HL-60 (cell line): ENCODE data around the gene ZNF345.

Experiments
- POLR2AphosphoS5 ChIP-seq: IDR thresholded peaks from 2 replicates; pipeline ENCODE4 v1.6.1; 2012; ENCODE audit warnings: low read depth
- TF ChIP-seq, protein P1 (sequence below): IDR thresholded peaks from one replicate; pipeline ENCODE4 v1.5.1; 2011; ENCODE audit warnings: low read length, control low read depth, inconsistent platforms; ENCODE audit not compliant: insufficient read depth

DNA sequence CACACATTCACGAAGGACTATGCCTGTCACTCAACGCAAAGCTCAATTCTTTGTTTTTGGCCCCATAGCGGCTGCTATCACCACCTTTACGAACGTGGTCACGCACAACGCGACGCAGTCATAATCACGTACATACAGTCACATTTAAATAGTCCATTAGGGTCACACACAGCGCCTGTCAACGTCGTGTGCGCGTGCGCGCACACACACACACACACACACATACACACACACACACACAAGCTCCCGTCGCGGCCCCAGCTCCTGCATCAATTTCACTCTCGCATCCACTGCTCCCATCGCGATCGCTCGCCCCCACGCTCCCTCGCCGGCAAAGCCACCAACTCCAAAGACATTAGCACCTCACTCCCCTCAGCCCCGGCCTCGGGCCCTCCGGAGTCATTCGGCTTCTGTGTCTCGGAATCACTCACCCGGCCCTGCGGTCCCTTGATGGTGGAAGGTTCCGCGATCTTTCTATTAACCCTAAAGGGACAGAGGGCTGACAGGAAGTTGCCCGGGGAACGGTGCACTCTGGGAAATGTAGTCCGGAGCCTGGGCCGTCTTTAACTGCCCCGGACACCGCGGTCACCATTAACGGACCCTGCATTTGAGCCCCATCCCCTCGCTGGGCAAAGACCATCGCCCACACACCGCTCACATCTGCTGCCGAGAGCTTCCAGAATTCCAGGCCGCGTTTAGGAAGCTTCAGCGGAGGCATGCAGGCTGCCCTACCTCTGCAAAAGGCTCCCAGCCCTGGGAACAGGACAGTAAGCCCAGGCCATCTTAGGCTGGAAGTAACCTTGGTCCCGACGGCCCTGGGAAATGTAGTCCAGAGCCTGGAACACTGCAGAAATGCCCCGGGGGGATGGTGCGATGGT, 12.5 kb upstream of the ZNF345 start, which contains the start of gene ZNF790:
- TF ChIP-seq, protein P1, sequence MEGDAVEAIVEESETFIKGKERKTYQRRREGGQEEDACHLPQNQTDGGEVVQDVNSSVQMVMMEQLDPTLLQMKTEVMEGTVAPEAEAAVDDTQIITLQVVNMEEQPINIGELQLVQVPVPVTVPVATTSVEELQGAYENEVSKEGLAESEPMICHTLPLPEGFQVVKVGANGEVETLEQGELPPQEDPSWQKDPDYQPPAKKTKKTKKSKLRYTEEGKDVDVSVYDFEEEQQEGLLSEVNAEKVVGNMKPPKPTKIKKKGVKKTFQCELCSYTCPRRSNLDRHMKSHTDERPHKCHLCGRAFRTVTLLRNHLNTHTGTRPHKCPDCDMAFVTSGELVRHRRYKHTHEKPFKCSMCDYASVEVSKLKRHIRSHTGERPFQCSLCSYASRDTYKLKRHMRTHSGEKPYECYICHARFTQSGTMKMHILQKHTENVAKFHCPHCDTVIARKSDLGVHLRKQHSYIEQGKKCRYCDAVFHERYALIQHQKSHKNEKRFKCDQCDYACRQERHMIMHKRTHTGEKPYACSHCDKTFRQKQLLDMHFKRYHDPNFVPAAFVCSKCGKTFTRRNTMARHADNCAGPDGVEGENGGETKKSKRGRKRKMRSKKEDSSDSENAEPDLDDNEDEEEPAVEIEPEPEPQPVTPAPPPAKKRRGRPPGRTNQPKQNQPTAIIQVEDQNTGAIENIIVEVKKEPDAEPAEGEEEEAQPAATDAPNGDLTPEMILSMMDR = no peak
- TF ChIP-seq POLR2AphosphoS5 = peak; percentile 89
